Measurements from ENCODE around the gene REELD1.

DNA sequence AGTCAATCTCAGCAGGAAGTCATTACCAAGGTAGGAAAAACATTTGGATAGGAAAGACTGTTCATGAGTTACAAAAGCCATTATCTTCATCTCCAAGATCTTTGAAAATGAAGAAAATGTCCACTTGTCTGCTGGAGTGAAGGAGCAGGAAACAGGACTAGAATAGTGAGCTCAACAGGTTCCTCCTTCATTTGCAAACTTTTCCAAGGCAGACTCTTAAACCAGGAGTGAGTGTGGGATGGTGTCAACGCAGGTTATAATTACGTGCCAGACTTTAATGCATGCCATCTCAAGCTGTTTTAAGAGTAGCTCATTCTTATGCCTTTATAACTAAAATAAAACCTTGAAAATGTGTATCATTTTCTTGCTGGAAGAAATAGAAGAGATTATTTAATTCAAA lies 3.4 kb upstream of the REELD1 start:
- TF ChIP-seq, protein P1, sequence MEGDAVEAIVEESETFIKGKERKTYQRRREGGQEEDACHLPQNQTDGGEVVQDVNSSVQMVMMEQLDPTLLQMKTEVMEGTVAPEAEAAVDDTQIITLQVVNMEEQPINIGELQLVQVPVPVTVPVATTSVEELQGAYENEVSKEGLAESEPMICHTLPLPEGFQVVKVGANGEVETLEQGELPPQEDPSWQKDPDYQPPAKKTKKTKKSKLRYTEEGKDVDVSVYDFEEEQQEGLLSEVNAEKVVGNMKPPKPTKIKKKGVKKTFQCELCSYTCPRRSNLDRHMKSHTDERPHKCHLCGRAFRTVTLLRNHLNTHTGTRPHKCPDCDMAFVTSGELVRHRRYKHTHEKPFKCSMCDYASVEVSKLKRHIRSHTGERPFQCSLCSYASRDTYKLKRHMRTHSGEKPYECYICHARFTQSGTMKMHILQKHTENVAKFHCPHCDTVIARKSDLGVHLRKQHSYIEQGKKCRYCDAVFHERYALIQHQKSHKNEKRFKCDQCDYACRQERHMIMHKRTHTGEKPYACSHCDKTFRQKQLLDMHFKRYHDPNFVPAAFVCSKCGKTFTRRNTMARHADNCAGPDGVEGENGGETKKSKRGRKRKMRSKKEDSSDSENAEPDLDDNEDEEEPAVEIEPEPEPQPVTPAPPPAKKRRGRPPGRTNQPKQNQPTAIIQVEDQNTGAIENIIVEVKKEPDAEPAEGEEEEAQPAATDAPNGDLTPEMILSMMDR (conservative IDR thresholded peaks at IDR 0.05): no peak
- TF ChIP-seq EZH2 (IDR thresholded peaks at IDR 0.05; ENCODE audit: low read depth): no peak
